PFSK-1 (cell line): ENCODE results near the gene STOML2.

Experiments
- FOXP2 ChIP-seq: optimal IDR thresholded peaks from 2 replicates; pipeline ENCODE3; 2011; ENCODE audit warnings: borderline replicate concordance, control low read depth, inconsistent platforms; ENCODE audit not compliant: insufficient read depth; ENCODE audit errors: extremely low read length, extremely low read depth
- POLR2AphosphoS5 ChIP-seq: IDR thresholded peaks from 2 replicates; pipeline ENCODE4 v1.6.1; 2012; ENCODE audit warnings: low read depth, mild to moderate bottlenecking, control low read depth, low read length, moderate library complexity
- REST ChIP-seq, 2 experiments: IDR thresholded peaks; 2 replicates each; pipeline versions ENCODE4 v1.6.1 to v1.8.0; 2011 to 2012; ENCODE audit warnings: low read depth in 2 of 2, low read length in 2 of 2, control low read depth in 1 of 2, inconsistent platforms in 1 of 2, mild to moderate bottlenecking in 1 of 2, moderate library complexity in 1 of 2; ENCODE audit not compliant: insufficient read depth in 1 of 2
- SIN3A ChIP-seq: IDR thresholded peaks from 2 replicates; pipeline ENCODE4 v1.6.1; 2012; ENCODE audit warnings: mild to moderate bottlenecking, low read length, moderate library complexity, borderline replicate concordance; ENCODE audit not compliant: insufficient read depth
- TAF1 ChIP-seq: IDR thresholded peaks from 2 replicates; pipeline ENCODE4 v1.6.1; 2012; ENCODE audit warnings: low read length, control low read depth, borderline replicate concordance; ENCODE audit not compliant: insufficient read depth

Gene STOML2

GRCh38 chr9:35072461-35073278, 30.3 kb downstream of the STOML2 start, which contains the start of gene VCP:
TSS of gene VCP (minus strand) at chr9:35072625. CDS start at chr9:35072353, 272 bp downstream.
- TF ChIP-seq REST (IDR thresholded peaks at IDR 0.05; ENCODE audit: insufficient read depth in 1 of 2, low read depth in 2 of 2, low read length in 2 of 2) (no peak), TAF1 (no peak; the same call in none of the 2 replicates), POLR2AphosphoS5 (peak; percentile 85)

GRCh38 chr9:35071814-35072460, 31.0 kb downstream of the STOML2 start:
- TF ChIP-seq POLR2AphosphoS5 (0 out of 2 replicates have a peak, but pooled peaks have one; percentile 31), SIN3A (no peak), TAF1 (peak; percentile 36; the same call in 1 of the 2 replicates)

GRCh38 chr9:35070823-35071813, 31.8 kb downstream of the STOML2 start:
- no peak for TF ChIP-seq TAF1
- TF ChIP-seq SIN3A = no peak
- no peak for TF ChIP-seq REST (IDR thresholded peaks at IDR 0.05; ENCODE audit: insufficient read depth in 1 of 2, low read depth in 2 of 2, low read length in 2 of 2)
- no peak for TF ChIP-seq FOXP2
- no peak for TF ChIP-seq POLR2AphosphoS5

GRCh38 chr9:35069020-35069419, 33.9 kb downstream of the STOML2 start:
- TF ChIP-seq POLR2AphosphoS5 (no peak), TAF1 (no peak), REST (IDR thresholded peaks at IDR 0.05; ENCODE audit: insufficient read depth in 1 of 2, low read depth in 2 of 2, low read length in 2 of 2) (no peak), FOXP2 (no peak), SIN3A (no peak)

GRCh38 chr9:35067056-35067455, 35.9 kb downstream of the STOML2 start:
- TF ChIP-seq POLR2AphosphoS5 (no peak), REST (IDR thresholded peaks at IDR 0.05; ENCODE audit: insufficient read depth in 1 of 2, low read depth in 2 of 2, low read length in 2 of 2) (no peak), FOXP2 (no peak), SIN3A (no peak), TAF1 (no peak)
